AG09309 (cell line): ENCODE results near the gene ZBTB46.
A peak's percentile ranks its signal among the peaks of the same experiment; 100 is the strongest.

Experiments
- DNase-seq: peaks from one replicate; pipeline ENCODE4 v3.0.0-alpha.2; 2010; ENCODE audit warnings: low read depth
- H3K4me3 ChIP-seq: 2 replicates; pipeline ENCODE4 v1.5.1; 2011; ENCODE audit warnings: mild to moderate bottlenecking, low read depth, low read length, moderate library complexity; ENCODE audit not compliant: control insufficient read depth
- CTCF ChIP-seq: IDR thresholded peaks from 2 replicates; pipeline ENCODE4 v1.5.1; 2011; ENCODE audit warnings: mild to moderate bottlenecking, low read depth, low read length, inconsistent platforms; ENCODE audit not compliant: insufficient read depth, control insufficient read depth; ENCODE audit errors: missing control alignments

ZBTB46 gene

GRCh38 chr20:63835021-63835858 is 4.2 kb upstream of the ZBTB46 start:
- DNase-seq, result peak; percentile 92
- H3K4me3 ChIP-seq, result no peak overlapping the region

GRCh38 chr20:63834491-63834880 is 3.4 kb upstream of the ZBTB46 start:
- no peak for DNase-seq
- no peak overlapping the region for H3K4me3 ChIP-seq

More at GRCh38 chr20:63835021-63835858, 4.2 kb upstream of the ZBTB46 start:
- no peak for TF ChIP-seq CTCF

GRCh38 chr20:63833776-63834490 is 2.9 kb upstream of the ZBTB46 start:
- DNase-seq, result no peak
- H3K4me3 ChIP-seq, result no peak overlapping the region
- no peak for TF ChIP-seq CTCF

More at GRCh38 chr20:63834491-63834880, 3.4 kb upstream of the ZBTB46 start:
- no peak for TF ChIP-seq CTCF

- TF ChIP-seq CTCF, result no peak
- DNase-seq, result no peak
- no peak overlapping the region for H3K4me3 ChIP-seq
Measured at GRCh38 chr20:63831993-63832686, 1.1 kb upstream of the ZBTB46 start.

- no peak for TF ChIP-seq CTCF
- H3K4me3 ChIP-seq, result peak overlapping the region; percentile 22
Measured at GRCh38 chr20:63831646-63831992, 555 bp upstream of the ZBTB46 start.

GRCh38 chr20:63829945-63830835 is 874 bp downstream of the ZBTB46 start:
- no peak for TF ChIP-seq CTCF
- no peak for DNase-seq
- H3K4me3 ChIP-seq, result peak overlapping the region; percentile 38

More at GRCh38 chr20:63831646-63831992, 555 bp upstream of the ZBTB46 start:
- no peak for DNase-seq
